ENCODE measurements around the gene ZNF254.

GRCh38 chr19:24063295-24063694, 23.7 kb upstream of the ZNF254 start:
- TF ChIP-seq CTCF (IDR thresholded peaks at IDR 0.05) (no peak), POLR2A (IDR thresholded peaks at IDR 0.05) (no peak)

Measured in lower leg skin (tissue), 3 donors.